GM18508 (cell line): Measurements from ENCODE around the gene SORBS1.
"Not testable (repeated sequence)": the region's sequence is repeated elsewhere in the genome, so short reads cannot be mapped to it uniquely, and the experiment has no call there.

Experiments used
- ATAC-seq: cut with Tn5 transposase; IDR thresholded peaks from one replicate; pipeline ENCODE4 v1.9.1; 2021; ENCODE audit warnings: moderate number of reproducible peaks; ENCODE audit not compliant: insufficient read depth, unreplicated experiment

Gene SORBS1

GRCh38 chr10:95373660-95374059 is 187.5 kb downstream of the SORBS1 start:
- no peak for ATAC-seq

GRCh38 chr10:95364342-95364741 is 196.8 kb downstream of the SORBS1 start:
- no peak for ATAC-seq

- peak; percentile 75 for ATAC-seq
These were observed 197.8 kb downstream of the SORBS1 start for GRCh38 chr10:95363303-95363912.

DNA sequence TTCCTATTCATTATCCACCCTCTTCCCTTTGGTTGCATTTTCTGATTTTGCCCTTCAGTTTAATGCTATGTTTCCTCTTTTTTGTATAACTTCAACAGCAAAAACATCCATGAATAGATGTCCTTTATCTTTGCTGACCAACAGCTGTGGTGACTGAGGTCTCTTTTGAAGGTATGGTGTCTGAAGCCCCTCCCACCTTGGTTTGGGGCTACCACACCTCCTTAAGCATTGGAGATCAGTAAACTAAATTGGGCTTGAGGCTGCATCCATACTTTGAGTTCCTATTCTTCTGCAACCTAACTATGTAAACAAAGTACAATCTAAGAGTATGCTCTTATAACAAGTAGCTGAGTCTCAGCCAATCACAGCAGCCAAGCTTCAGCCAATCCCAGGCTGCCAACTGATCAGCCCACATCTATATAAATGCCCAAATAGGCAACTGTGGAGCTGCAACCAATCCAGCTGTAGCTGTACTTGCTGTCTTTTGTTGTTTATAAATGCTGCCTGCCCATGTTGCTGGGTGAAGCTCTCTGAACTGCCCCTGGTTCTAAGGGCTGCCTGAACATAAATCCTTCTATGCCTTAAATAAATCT is 201.0 kb downstream of the SORBS1 start:
- no peak for ATAC-seq

DNA sequence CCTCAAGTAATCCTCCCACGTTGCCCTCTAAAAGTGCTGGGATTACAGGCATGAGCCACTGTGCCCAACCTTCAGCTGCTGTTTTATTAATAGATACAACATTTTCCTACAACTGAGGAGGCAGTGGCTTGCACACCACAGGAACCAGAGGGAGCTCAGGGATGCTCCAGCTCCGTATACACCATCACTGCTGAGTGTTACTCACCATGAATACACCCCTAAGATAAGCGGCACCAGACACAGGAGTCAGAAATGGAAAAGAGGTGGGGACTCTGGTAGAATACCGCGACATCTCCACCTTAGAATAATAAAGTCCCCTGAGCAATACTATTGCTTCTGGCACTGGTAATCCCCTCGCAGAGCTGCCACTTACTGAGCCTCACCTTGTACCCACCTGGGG is 201.7 kb downstream of the SORBS1 start:
- ATAC-seq, result no peak

DNA sequence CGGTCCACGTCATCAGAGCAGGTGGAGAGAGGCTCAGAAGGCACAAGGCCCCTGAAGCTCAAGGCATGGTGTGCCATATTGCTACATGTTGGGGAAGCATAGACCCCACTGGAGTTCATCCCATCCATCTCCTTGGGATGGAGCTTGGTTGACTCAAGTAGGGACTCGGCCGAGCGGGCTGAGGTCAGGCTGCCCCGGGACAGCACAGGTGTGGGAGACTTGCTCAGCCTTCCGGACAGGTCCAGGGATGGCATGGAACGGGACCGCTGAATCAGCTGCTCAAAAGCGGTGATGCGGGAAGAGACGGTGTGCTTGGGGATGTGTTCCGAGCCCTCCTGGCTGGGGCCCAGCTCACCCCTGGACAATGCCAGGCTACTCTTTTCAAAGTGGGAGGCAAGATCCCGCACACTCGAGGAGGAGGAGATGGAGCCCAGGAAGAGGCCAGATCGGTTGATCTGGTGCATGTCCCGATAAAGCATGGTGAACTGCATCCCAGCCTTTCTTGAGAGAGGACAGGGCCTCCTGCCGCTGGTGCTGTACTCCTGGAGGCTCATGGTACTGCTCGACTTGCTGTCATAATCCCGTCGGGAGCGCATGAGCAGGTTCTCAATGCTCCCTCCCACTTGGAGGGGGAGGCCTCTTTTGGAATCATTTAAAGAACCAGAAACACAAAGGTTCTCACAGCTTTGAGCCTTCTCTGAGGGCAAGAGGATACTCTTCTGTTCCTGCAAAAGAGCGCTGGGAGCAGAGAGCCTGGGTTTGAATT is 204.8 kb downstream of the SORBS1 start:
- ATAC-seq, result no peak

- no peak for ATAC-seq
These were observed 205.9 kb downstream of the SORBS1 start for GRCh38 chr10:95355301-95355700.

DNA sequence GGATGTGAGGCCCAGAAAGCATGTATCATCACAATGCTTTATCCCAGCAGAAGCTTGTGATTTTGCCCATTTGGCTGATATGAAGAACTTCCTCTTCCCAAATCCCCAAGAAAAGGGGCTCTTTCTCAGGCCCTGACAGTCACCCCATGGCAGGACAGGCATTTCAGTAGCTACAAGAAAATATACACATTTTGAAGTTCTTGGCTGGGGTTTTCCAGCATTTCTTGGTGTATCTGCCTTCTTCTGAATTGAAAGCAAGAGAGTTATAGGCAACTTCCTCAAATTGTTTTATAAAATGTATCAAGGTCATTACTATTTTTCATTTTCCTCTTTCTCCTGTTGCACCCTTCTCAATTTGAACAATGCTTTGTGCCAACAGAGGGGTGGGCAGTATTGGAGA is 207.1 kb downstream of the SORBS1 start:
- no peak for ATAC-seq

DNA sequence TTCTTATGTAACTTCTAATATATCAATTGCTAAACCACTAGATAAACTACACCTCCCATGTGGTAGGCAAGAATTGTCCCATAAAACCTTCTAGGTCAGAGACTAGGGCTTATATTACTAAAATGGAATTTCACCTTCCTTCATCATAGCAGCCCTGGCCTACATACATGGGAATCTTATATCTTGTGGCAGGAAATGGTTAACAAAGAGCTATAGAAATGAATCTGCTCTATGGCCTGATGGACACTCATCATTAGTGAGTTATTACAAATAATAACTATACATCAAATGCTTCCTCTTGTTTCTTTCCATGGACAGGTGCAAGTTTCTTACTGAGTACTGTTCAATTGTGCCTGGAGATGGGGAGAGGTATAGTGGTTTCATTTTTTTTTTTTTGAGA is 208.0 kb downstream of the SORBS1 start:
- ATAC-seq, result no peak

DNA sequence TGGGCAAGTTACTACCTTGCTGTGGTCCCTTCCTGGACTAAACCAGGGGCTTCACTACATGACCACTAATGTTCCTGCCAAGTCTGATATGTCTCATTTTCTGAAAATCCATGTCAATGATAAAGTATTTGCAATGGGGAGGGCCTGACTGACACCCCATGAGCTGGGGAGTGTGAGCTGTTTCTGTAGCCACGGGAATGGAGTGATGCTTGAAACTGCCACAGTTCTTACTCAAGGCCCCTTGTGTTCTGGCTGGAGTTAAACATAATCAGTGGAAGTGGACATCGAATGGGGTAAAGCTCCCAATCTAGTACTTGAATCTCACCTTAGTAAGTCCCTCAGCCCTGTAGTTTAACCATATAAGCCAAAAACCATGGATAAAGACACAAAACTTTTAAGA is 208.5 kb downstream of the SORBS1 start:
- no peak for ATAC-seq

DNA sequence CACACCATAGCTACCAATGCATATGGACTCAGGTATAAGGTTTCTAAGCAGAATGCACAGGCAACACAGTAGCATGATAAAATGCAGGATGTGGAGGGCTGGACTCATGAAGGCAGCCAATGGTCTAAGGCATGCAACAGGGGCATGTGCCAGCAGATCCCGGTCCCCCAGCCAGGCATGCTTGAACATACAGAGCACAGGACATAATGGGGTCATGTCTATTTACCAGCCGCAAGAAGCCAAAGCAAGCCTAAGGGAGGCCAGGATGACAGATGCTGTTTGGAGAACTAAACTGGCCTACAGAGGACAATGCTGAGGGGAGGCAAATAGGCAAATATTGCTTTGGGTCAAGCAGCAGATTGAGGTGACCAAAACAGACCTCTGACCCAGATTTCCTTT is 210.3 kb downstream of the SORBS1 start:
- no peak for ATAC-seq

DNA sequence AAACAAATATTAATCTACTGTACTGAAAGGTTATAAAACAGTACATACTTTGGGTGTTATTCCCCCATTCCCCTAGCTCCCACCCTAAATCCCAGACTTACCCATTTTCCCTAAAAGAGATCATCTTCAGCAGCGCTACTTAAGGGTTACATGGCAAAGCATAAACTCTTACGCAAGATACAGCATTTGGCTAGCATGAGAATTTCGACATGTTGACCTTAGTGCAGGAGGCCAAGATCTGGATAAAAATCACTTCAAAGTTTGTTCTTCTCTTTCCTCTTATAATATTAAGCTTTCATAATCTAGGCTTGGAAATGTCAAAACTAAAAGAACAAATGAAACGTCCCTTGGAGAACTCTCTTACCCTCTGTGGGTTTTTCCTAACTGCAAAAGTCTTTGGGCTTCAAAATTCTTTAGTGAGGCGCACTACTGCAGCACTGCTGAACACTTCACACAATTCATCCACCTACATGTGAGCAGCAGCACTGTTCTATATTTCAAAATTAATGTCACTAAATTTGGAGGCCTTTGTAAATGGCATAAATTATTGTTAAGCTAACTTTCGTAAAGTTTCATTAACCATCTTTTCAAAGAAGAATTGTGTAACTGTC is 210.8 kb downstream of the SORBS1 start:
- ATAC-seq, result no peak

DNA sequence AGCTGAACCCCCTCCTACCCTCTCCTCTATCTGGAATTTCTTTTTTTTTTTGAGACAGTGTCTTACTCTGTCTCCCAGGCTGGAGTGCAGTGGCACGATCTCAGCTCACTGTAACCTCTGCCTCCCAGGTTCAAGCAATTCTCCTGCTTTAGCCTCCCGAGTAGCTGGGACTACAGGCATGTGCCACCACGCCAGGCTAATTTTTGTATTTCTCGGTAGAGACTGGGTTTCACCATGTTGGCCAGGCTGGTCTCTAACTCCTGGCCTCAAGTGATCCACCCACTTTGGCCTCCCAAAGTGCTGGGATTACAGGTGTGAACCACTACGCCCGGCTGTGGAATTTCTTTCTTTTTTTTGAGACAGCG is 213.8 kb downstream of the SORBS1 start:
- not testable (repeated sequence) for ATAC-seq

DNA sequence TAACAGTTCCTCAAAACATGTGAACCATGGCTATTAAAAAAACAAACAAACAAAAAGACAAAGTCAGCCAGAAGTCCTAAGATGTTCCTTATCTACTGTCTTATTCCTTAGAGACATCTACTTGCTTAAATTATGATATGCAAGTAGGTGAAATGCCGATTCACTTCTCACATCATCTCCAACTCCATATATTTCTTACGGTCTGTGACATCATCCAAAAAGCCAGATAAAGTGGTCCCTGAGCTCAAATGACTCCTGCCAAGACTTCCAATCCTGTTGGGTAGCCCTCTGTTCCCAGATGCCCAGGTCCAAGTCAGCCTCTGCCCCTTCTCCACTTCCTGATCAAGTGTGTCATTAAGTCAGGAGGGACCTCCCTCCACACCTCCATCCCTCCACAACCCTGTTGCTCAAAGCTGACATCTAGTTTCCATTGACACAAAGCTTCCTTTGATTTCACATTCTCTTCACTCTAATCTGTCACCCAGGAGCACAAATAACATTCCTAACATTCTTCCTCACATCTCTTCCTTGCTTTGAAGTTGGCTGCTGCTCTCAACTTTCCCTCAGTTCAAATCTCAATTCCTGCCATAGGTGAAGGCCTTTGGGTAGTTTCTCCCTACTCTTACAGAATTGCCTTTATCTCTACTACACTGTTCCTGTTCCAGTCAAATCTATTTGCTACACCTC is 214.3 kb downstream of the SORBS1 start:
- ATAC-seq, result no peak

DNA sequence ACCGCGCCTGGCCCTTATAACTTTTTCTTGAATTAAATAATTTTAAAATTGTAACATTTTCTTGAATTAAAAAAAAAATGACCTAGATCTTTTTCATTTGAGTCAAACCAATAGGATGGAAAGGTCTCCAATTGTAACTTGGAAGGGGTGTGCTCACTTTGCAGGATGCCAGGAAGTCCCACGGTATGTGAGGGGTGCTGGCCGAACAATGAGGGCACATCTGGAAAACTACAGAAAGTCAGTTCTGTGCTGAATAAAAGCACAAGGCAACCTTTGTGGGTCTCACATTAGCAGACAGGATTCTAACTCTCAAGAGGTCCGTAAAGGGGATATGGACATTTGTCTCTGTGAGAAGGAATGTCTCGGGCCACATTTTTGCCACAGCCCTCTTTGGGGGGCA is 217.6 kb downstream of the SORBS1 start:
- no peak for ATAC-seq

DNA sequence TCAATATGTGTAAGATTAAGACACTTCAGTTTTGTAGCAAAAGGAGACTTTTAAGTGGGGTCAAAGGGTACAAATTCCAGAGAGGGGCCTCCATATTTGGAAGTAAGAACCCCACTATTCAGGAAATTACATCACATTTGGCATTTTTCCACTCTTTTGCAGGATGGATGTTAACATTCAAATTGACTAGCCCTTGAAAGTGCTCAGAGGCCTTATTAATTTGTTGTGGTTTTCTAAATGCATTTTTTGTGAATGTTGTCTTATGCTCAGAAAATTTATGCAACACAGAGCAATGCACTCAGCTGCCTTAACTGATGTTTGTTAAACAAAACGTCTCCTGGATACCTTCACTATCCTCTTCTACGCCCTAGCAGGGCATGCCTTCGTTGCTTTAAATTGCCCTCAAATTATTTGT is 219.4 kb downstream of the SORBS1 start:
- no peak for ATAC-seq

GRCh38 chr10:95339863-95340262 is 221.3 kb downstream of the SORBS1 start:
- no peak for ATAC-seq

- no peak for ATAC-seq
These were observed 223.6 kb downstream of the SORBS1 start for GRCh38 chr10:95337423-95338160.

GRCh38 chr10:95336702-95337101 is 224.5 kb downstream of the SORBS1 start:
- no peak for ATAC-seq
